SK-N-SH (cell line): ENCODE results near the gene CCDC177.
A peak's percentile ranks its signal among the peaks of the same experiment; 100 is the strongest.

ENCODE experiments used
- EZH2phosphoT487 ChIP-seq: fragments of 200-600 bp; sonication (generic); IDR thresholded peaks from 2 replicates; pipeline ENCODE4 v1.6.1; 2017; ENCODE audit warnings: low read depth, mixed run types, mild to moderate bottlenecking, antibody characterized with exemption, moderate library complexity, borderline replicate concordance
- FOXJ3 ChIP-seq: sonication (generic); formaldehyde crosslinking; IDR thresholded peaks from 2 replicates; pipeline ENCODE4 v1.5.1; 2020; ENCODE audit warnings: mild to moderate bottlenecking, missing genetic modification reagents
- FOXM1 ChIP-seq: IDR thresholded peaks from 2 replicates; pipeline ENCODE4 v1.4.0; 2012; ENCODE audit warnings: low read depth, mild to moderate bottlenecking
- GATA2 ChIP-seq: sonication (generic); formaldehyde crosslinking; IDR thresholded peaks from 2 replicates; pipeline ENCODE4 v1.5.0; 2020; ENCODE audit warnings: mild to moderate bottlenecking, missing genetic modification reagents
- NRF1 ChIP-seq: IDR thresholded peaks from 2 replicates; pipeline ENCODE4 v1.6.1; 2012; ENCODE audit warnings: low read depth, mild to moderate bottlenecking, low read length
- POLR2AphosphoS5 ChIP-seq: IDR thresholded peaks from 2 replicates; pipeline ENCODE4 v1.6.1; 2012; ENCODE audit warnings: low read depth, low read length
- TF ChIP-seq, protein P1 (sequence below): fragments of 200-600 bp; sonication (generic); IDR thresholded peaks from 2 replicates; pipeline ENCODE4 v1.6.1; 2017; ENCODE audit warnings: antibody characterized with exemption, mild to moderate bottlenecking, moderate library complexity
- TF ChIP-seq, protein P2 (sequence below): IDR thresholded peaks from 2 replicates; pipeline ENCODE4 v1.4.0; 2012; ENCODE audit warnings: low read depth, borderline replicate concordance

DNA sequence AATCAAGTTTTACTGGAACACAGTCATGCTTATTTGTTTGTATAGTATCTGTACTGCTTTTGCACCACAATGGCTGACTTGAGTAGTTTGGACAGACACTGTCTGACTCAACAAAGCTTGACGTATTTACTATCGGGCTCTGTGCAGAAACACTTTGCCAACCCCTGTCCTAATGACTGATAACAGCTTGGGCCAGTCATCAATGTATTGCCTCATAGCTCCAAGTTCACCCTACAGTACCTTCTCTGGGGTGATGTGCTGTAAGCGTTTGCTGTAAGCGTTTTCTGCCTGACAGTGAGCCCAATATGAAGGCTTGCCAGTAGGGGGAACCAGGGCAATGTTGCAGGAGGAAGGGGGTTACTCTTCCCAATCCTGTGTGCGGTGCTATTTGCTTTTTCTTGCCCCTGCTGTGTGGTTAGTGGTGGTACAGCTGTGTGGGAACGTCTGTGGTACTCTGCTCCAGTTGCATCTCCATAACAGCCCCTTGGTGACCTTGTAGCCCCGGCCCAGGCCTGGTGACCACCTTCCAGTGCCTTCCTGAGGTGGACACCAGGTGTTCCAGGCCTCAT lies 5.4 kb upstream of the CCDC177 start:
- no peak for TF ChIP-seq FOXM1
- TF ChIP-seq, protein P1, sequence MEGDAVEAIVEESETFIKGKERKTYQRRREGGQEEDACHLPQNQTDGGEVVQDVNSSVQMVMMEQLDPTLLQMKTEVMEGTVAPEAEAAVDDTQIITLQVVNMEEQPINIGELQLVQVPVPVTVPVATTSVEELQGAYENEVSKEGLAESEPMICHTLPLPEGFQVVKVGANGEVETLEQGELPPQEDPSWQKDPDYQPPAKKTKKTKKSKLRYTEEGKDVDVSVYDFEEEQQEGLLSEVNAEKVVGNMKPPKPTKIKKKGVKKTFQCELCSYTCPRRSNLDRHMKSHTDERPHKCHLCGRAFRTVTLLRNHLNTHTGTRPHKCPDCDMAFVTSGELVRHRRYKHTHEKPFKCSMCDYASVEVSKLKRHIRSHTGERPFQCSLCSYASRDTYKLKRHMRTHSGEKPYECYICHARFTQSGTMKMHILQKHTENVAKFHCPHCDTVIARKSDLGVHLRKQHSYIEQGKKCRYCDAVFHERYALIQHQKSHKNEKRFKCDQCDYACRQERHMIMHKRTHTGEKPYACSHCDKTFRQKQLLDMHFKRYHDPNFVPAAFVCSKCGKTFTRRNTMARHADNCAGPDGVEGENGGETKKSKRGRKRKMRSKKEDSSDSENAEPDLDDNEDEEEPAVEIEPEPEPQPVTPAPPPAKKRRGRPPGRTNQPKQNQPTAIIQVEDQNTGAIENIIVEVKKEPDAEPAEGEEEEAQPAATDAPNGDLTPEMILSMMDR, result peak; percentile 44
- no peak for TF ChIP-seq EZH2phosphoT487
- TF ChIP-seq, protein P2, sequence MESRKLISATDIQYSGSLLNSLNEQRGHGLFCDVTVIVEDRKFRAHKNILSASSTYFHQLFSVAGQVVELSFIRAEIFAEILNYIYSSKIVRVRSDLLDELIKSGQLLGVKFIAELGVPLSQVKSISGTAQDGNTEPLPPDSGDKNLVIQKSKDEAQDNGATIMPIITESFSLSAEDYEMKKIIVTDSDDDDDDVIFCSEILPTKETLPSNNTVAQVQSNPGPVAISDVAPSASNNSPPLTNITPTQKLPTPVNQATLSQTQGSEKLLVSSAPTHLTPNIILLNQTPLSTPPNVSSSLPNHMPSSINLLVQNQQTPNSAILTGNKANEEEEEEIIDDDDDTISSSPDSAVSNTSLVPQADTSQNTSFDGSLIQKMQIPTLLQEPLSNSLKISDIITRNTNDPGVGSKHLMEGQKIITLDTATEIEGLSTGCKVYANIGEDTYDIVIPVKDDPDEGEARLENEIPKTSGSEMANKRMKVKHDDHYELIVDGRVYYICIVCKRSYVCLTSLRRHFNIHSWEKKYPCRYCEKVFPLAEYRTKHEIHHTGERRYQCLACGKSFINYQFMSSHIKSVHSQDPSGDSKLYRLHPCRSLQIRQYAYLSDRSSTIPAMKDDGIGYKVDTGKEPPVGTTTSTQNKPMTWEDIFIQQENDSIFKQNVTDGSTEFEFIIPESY, result no peak
- TF ChIP-seq GATA2 (CRISPR knock-in tag), result no peak
- TF ChIP-seq POLR2AphosphoS5, result no peak
- no peak for TF ChIP-seq NRF1
- TF ChIP-seq FOXJ3, result no peak
